Gastroesophageal sphincter (tissue), 4 donors: ENCODE measurements around the gene CA5B. TPM values are rescaled to one million over a fixed set of nuclear protein-coding genes. Genes with fewer than 3 reads are reported as not detected.
A peak's percentile ranks its signal among the peaks of the same experiment; 100 is the strongest.

Source experiments
- ATAC-seq: fragments of 150-250 bp; one replicate; pipeline ENCODE4 v1.9.1; 2016; ENCODE audit warnings: mild to moderate bottlenecking, moderate library complexity
- H3K27ac ChIP-seq, 4 donors: fragments of 200-600 bp; sonication (generic) in 3 of 4; 1 replicate in 3 of 4; 2 replicates in 1 of 4; pipeline ENCODE4 v1.5.1; 2016 to 2019
- H3K27me3 ChIP-seq: fragments of 200-600 bp; sonication (generic); one replicate; pipeline ENCODE4 v1.5.1; 2019
- H3K36me3 ChIP-seq, 2 donors: fragments of 200-600 bp; sonication (generic); one replicate each; pipeline ENCODE4 v1.5.1; 2019; ENCODE audit warnings: control low read depth in 1 of 2
- H3K4me1 ChIP-seq, 3 donors: fragments of 200-600 bp; sonication (generic); 1 replicate in 2 of 3; 2 replicates in 1 of 3; pipeline ENCODE4 v1.5.1; 2016 to 2019; ENCODE audit warnings: control low read depth in 2 of 3
- H3K4me3 ChIP-seq, 2 donors: fragments of 200-600 bp; sonication (generic); one replicate each; pipeline ENCODE4 v1.5.1; 2019; ENCODE audit warnings: mild to moderate bottlenecking in 1 of 2, moderate library complexity in 1 of 2
- H3K9me3 ChIP-seq, 3 donors: fragments of 200-600 bp; sonication (generic); one replicate each; pipeline ENCODE4 v1.5.1; 2017 to 2019; ENCODE audit warnings: control low read depth in 2 of 3
- CTCF ChIP-seq, 4 experiments: fragments of 200-600 bp in 2 of 4; fragments of 450-650 bp in 2 of 4; sonication (generic) in 1 of 4; IDR thresholded peaks; one replicate each; pipeline ENCODE4 v1.5.1; 2017 to 2019; ENCODE audit warnings: antibody characterized with exemption in 4 of 4, mild to moderate bottlenecking in 2 of 4, moderate library complexity in 2 of 4
- EP300 ChIP-seq: sonication (generic); formaldehyde crosslinking; IDR thresholded peaks from one replicate; pipeline ENCODE4 v1.6.1; 2017; ENCODE audit warnings: antibody characterized with exemption, mild to moderate bottlenecking
- POLR2A ChIP-seq, 2 donors: fragments of 450-650 bp; IDR thresholded peaks; one replicate each; pipeline ENCODE4 v1.6.1; 2017; ENCODE audit warnings: antibody characterized with exemption in 2 of 2, mild to moderate bottlenecking in 2 of 2, moderate library complexity in 1 of 2
- POLR2AphosphoS5 ChIP-seq: sonication (generic); formaldehyde crosslinking; IDR thresholded peaks from one replicate; pipeline ENCODE4 v1.6.1; 2017; ENCODE audit warnings: antibody characterized with exemption
- WGBS, 2 donors: methylation state at CpG; one replicate each; pipeline ENCODE4 v1.1.5; 2018; ENCODE audit warnings: low coverage in 1 of 2; 5-methylcytosine and 5-hydroxymethylcytosine counted together
- total RNA-seq, 4 donors: library from RNA; depleted of rRNA; stranded (reverse); fragments of >200 nt; gene quantifications; one replicate each; pipeline ENCODE4 v1.1.0, GENCODE V29; 2016

CA5B gene
- total RNA-seq, 4 donors from 2014 or later = 8.2 to 11.4 (median 9.9) TPM

DNA sequence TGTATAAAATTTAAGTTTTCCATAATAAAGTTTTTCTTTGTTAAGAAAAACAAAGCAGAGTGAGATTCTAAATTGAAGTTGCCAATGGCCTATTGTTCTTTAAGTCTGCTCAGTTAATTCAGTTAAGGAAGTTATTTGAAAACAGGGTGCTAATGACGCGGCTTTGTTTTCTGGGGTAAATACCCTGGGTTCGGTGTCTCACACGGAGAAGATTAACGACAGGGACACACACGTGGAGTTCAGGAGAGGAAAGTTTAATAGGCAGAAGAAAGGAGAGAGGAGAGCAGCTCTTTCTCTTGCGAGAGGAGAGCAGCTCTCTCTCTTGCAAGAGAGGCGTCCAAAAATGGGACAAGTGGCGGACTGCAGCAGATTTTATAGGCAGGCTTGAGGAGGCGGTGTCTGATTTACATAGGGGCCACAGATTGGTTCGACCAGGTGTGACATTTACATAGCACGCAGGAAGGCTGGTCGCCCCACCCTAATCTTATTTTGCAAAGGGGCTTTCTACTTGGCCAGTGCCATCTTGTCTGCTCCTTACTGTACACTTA, 9.6 kb downstream of the CA5B start:
- TF ChIP-seq POLR2AphosphoS5 = no peak
- TF ChIP-seq CTCF (IDR thresholded peaks at IDR 0.05) = no peak
- no peak for TF ChIP-seq POLR2A (IDR thresholded peaks at IDR 0.05)
- no peak for TF ChIP-seq EP300
- Histone ChIP-seq H3K4me1 (peaks cover 0 to 28% (median 16%) of the 10 kb centered on the region in 3 donors), H3K36me3 (no peaks in the 10 kb centered on the region), H3K9me3 (no peaks in the 10 kb centered on the region), H3K27me3 (no peaks in the 10 kb centered on the region), H3K4me3 (no peak overlapping the region), H3K27ac (no peak overlapping the region)
- ATAC-seq = no peak
- WGBS, 2 donors = 96 to 100% methylated on average over 4 of the region's 13 CpGs

GRCh38 chrX:15748841-15749240, 10.8 kb downstream of the CA5B start:
- no peak for ATAC-seq
- TF ChIP-seq POLR2A (IDR thresholded peaks at IDR 0.05) = no peak
- no peak for TF ChIP-seq CTCF (IDR thresholded peaks at IDR 0.05)
- 100% methylated on average over 1 of the region's 3 CpGs; no CpG with 5 or more reads in 1 of the 2 donors for WGBS, 2 donors

GRCh38 chrX:15749642-15750610, 11.9 kb downstream of the CA5B start:
- Histone ChIP-seq H3K4me1 (peaks cover 0 to 28% (median 16%) of the 10 kb centered on the region in 3 donors), H3K9me3 (no peaks in the 10 kb centered on the region), H3K36me3 (no peaks in the 10 kb centered on the region), H3K4me3 (peak overlapping the region in 1 of 2 donors; percentile 4), H3K27me3 (no peaks in the 10 kb centered on the region), H3K27ac (peak overlapping the region; percentile 69 to 81 (median 74))
- ATAC-seq = peak; percentile 68
- 11 to 58% methylated on average over 4 to 5 of the region's 7 CpGs for WGBS, 2 donors
- TF ChIP-seq POLR2AphosphoS5 (no peak), EP300 (no peak), CTCF (IDR thresholded peaks at IDR 0.05) (no peak), POLR2A (IDR thresholded peaks at IDR 0.05) (no peak)

More at GRCh38 chrX:15748841-15749240, 10.8 kb downstream of the CA5B start:
- Histone ChIP-seq H3K27ac (no peak overlapping the region), H3K27me3 (no peaks in the 10 kb centered on the region), H3K36me3 (no peaks in the 10 kb centered on the region), H3K4me3 (no peak overlapping the region), H3K4me1 (peaks cover 0 to 28% (median 16%) of the 10 kb centered on the region in 3 donors), H3K9me3 (no peaks in the 10 kb centered on the region)

DNA sequence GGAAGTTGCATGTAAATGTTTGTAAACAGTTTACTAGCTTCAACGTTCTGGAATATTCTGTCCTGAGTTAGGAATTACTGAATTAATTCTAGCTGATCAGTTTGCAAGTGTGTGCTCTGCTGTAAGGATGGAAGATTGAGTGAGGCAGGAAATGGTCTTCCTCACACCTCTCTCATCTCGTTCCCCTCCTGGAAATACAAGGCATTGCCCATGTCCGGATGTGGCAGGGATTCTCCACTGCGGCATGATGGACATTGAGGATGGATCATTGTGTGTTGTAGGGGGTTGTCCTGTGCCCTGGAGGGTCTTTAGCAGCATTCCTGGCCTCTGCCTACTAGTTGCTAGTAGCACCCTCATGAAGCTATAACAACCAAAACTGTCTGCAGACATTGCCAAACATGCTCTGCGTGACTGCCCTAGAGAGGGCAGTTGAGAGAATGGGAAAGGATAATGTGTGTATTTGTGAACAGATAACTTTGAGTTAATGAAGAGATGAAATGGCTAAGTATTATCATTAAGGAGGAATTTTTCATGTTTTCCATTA, 12.6 kb downstream of the CA5B start:
- H3K27me3 ChIP-seq = no peaks in the 10 kb centered on the region
- H3K36me3 ChIP-seq = no peaks in the 10 kb centered on the region
- H3K27ac ChIP-seq = peak overlapping the region; percentile 69 to 81 (median 74)
- 28 to 29% methylated on average over 1 to 2 of the region's 5 CpGs for WGBS, 2 donors
- H3K4me3 ChIP-seq = no peak overlapping the region
- TF ChIP-seq CTCF (IDR thresholded peaks at IDR 0.05) (no peak), POLR2AphosphoS5 (no peak), EP300 (no peak), POLR2A (IDR thresholded peaks at IDR 0.05) (no peak)
- peak; percentile 26 for ATAC-seq
- H3K4me1 ChIP-seq = peaks cover 0 to 28% (median 16%) of the 10 kb centered on the region in 3 donors
- H3K9me3 ChIP-seq = no peaks in the 10 kb centered on the region
